EL (cell line): Measurements from ENCODE around the gene PAQR3.

Experiments
- DNase-seq: peaks from one replicate; pipeline ENCODE4 v3.0.0-alpha.2; 2016

The PAQR3 gene

GRCh38 chr4:78938868-78939666 is at the start of gene PAQR3:
PAQR3 (minus strand) TSS chr4:78939438; CDS start chr4:78939224, 214 bp downstream.
- DNase-seq: peak; percentile 82

- DNase-seq: no peak
These were observed 48.4 kb upstream of the PAQR3 start for GRCh38 chr4:78987683-78988082.

GRCh38 chr4:78984593-78984992 is 45.4 kb upstream of the PAQR3 start:
- no peak for DNase-seq

- no peak for DNase-seq
These were observed 36.6 kb upstream of the PAQR3 start for GRCh38 chr4:78975865-78976264.

- DNase-seq: no peak
These were observed 32.5 kb upstream of the PAQR3 start for GRCh38 chr4:78971776-78972175.

GRCh38 chr4:78971326-78971725 is 32.1 kb upstream of the PAQR3 start:
- no peak for DNase-seq

GRCh38 chr4:78962597-78963115 is 23.4 kb upstream of the PAQR3 start:
- no peak for DNase-seq

- no peak for DNase-seq
These were observed 21.7 kb upstream of the PAQR3 start for GRCh38 chr4:78960926-78961325.

GRCh38 chr4:78956975-78957374 is 17.7 kb upstream of the PAQR3 start:
- DNase-seq: no peak

GRCh38 chr4:78953769-78954666 is 14.8 kb upstream of the PAQR3 start:
- DNase-seq: no peak

GRCh38 chr4:78953231-78953630 is 14.0 kb upstream of the PAQR3 start:
- DNase-seq: no peak

- DNase-seq: peak; percentile 39
These were observed 12.7 kb upstream of the PAQR3 start for GRCh38 chr4:78951862-78952472.

- DNase-seq: no peak
These were observed 10.5 kb upstream of the PAQR3 start for GRCh38 chr4:78949735-78950134.

- DNase-seq: peak; percentile 21
These were observed 6.5 kb upstream of the PAQR3 start for GRCh38 chr4:78945651-78946179.

- DNase-seq: no peak
These were observed 5.1 kb upstream of the PAQR3 start for GRCh38 chr4:78944381-78944780.

- DNase-seq: no peak
These were observed 1.5 kb upstream of the PAQR3 start for GRCh38 chr4:78940752-78941151.

GRCh38 chr4:78939667-78940008 is 400 bp upstream of the PAQR3 start:
- no peak for DNase-seq

GRCh38 chr4:78938474-78938867 is 767 bp downstream of the PAQR3 start:
- no peak for DNase-seq

- DNase-seq: peak; percentile 26
These were observed 1.4 kb downstream of the PAQR3 start for GRCh38 chr4:78937837-78938236.

GRCh38 chr4:78936989-78937388 is 2.2 kb downstream of the PAQR3 start:
- no peak for DNase-seq

- DNase-seq: no peak
These were observed 9.1 kb downstream of the PAQR3 start for GRCh38 chr4:78930016-78930629.

- no peak for DNase-seq
These were observed 10.4 kb downstream of the PAQR3 start for GRCh38 chr4:78928835-78929234.

GRCh38 chr4:78926826-78927225 is 12.4 kb downstream of the PAQR3 start:
- no peak for DNase-seq
